ENCODE results near the gene TMPRSS7. TPM values are rescaled to one million over a fixed set of nuclear protein-coding genes. Genes with fewer than 3 reads are reported as not detected.

The TMPRSS7 gene
- total RNA-seq, 1 donor from 2014 or later, result not detected

DNA sequence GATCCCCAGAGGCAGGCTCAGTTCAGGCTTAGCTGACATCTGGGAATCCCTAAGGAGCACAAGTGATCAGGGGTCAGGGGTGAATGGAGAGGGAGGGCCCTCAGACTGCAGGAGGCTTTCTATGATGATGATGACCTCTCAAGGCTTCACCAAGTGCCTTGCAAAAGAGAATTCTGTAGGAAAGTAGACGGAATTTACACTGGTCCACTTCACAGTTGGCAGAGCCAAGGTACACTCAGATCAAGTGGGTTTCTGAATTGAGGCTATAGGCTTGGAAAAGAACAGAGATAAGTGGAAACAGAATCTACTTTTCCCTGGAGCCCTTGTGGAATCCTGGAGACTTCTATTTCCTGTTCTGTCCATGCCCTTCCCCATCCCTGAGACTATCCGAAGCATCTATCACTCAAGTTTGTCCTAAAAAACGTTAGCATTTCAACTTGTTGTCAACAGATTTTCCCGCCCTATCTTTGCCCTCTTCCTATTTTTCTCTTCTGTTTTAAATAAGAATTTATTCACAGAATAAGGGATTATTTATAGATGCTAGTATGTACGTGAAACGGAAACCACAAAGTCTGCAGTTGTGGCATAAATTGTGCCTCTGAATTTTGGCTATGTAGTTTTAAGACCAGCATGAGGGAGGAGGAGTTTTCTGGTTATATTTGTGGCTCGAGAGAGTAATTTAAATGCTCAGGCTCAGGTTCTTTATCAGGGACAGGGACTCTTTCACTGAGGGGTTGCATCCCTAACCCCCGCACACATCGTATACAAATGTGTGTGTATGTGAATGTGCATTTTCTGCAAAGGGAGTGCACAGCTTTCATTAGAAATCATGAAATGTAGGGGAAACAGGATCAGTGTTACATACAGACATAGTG is 85.7 kb downstream of the TMPRSS7 start:
- Mint-ChIP-seq H3K27me3 (no peaks in the 10 kb centered on the region), H3K36me3 (ENCODE audit: low read depth) (peaks cover 21% of the 10 kb centered on the region), H3K27ac (peak overlapping the region; percentile 87), H3K4me3 (peak overlapping the region; percentile 42), H3K4me1 (peaks cover 95% of the 10 kb centered on the region), H3K9me3 (no peaks in the 10 kb centered on the region)
- ChIA-PET POLR2A (interaction anchor here (1.0 to 1.6 kb wide), 3 partner anchors 11 to 219 kb away, joined by 3 to 5 read pairs (median 4); partner anchors contain the start of gene GCSAM), CTCF (interaction anchor here (0.8 to 1.3 kb wide), 2 partner anchors 13 to 18 kb away, joined by 3 read pairs; partner anchors contain the start of gene GCSAM)
- DNase-seq (no peak), ATAC-seq (ENCODE audit: low read depth) (peak; percentile 31)
- intact Hi-C loops (cut with micrococcal nuclease), result loop anchor here (1.0 to 10.0 kb wide), 2 partner anchors 9 to 875 kb away; partner anchors contain the start of gene GTPBP8
- TF ChIP-seq, protein P1, sequence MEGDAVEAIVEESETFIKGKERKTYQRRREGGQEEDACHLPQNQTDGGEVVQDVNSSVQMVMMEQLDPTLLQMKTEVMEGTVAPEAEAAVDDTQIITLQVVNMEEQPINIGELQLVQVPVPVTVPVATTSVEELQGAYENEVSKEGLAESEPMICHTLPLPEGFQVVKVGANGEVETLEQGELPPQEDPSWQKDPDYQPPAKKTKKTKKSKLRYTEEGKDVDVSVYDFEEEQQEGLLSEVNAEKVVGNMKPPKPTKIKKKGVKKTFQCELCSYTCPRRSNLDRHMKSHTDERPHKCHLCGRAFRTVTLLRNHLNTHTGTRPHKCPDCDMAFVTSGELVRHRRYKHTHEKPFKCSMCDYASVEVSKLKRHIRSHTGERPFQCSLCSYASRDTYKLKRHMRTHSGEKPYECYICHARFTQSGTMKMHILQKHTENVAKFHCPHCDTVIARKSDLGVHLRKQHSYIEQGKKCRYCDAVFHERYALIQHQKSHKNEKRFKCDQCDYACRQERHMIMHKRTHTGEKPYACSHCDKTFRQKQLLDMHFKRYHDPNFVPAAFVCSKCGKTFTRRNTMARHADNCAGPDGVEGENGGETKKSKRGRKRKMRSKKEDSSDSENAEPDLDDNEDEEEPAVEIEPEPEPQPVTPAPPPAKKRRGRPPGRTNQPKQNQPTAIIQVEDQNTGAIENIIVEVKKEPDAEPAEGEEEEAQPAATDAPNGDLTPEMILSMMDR (IDR thresholded peaks at IDR 0.05), result no peak

GRCh38 chr3:112121577-112122547 is 87.3 kb downstream of the TMPRSS7 start:
- no peak for DNase-seq
- ATAC-seq (ENCODE audit: low read depth), result no peak
- TF ChIP-seq, protein P1 (IDR thresholded peaks at IDR 0.05), result no peak
- Mint-ChIP-seq H3K9me3 (no peaks in the 10 kb centered on the region), H3K27me3 (no peaks in the 10 kb centered on the region), H3K4me1 (peaks cover 95% of the 10 kb centered on the region), H3K4me3 (no peak overlapping the region), H3K36me3 (ENCODE audit: low read depth) (peaks cover 37% of the 10 kb centered on the region), H3K27ac (peak overlapping the region; percentile 56)
- ChIA-PET CTCF (interaction anchor here (1.3 to 1.4 kb wide), 2 partner anchors 10 to 16 kb away, joined by 3 to 8 read pairs; no protein-coding TSS in a partner anchor), POLR2A (interaction anchor here (1.1 kb wide), 1 partner anchor 15 kb away, joined by 3 read pairs; no protein-coding TSS in a partner anchor)
- intact Hi-C loops (cut with micrococcal nuclease), result no loop called here

GRCh38 chr3:112122870-112123269 is 88.3 kb downstream of the TMPRSS7 start:
- Mint-ChIP-seq H3K4me3 (no peak overlapping the region), H3K36me3 (ENCODE audit: low read depth) (peaks cover 39% of the 10 kb centered on the region), H3K9me3 (no peaks in the 10 kb centered on the region), H3K27me3 (no peaks in the 10 kb centered on the region), H3K27ac (peak overlapping the region; percentile 24), H3K4me1 (peaks cover 95% of the 10 kb centered on the region)
- intact Hi-C loops (cut with micrococcal nuclease), result no loop called here
- ChIA-PET POLR2A (interaction anchor here (0.7 to 1.9 kb wide), 2 partner anchors 11 to 13 kb away, joined by 3 to 7 read pairs; no protein-coding TSS in a partner anchor), CTCF (interaction anchor here (1.2 kb wide), 1 partner anchor 10 kb away, joined by 4 read pairs; the partner anchor contains the start of gene GCSAM)
- no peak for ATAC-seq (ENCODE audit: low read depth)
- TF ChIP-seq, protein P1 (IDR thresholded peaks at IDR 0.05), result no peak
- DNase-seq, result no peak

DNA sequence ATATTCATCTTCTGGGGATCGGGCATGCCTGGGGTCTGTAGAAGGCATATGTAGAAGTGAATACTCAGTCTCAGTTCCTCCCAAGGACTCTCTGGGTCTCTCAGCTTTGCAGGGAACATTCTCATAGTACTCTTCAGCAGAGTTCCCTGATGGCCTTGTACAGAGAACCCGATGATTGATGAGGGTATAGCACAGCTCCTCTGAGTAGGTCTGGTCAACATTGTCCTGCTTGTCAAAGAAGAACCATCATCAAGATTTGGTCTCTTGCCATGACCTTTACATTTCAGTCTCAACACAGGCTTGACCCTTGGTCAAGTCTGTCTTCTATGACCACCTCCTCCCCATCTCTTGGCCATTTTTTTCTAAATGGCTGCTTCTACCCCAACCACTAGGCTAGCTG is 89.0 kb downstream of the TMPRSS7 start:
- TF ChIP-seq, protein P1 (IDR thresholded peaks at IDR 0.05), result no peak
- Mint-ChIP-seq H3K27ac (peak overlapping the region; percentile 30), H3K4me1 (peaks cover 95% of the 10 kb centered on the region), H3K27me3 (no peaks in the 10 kb centered on the region), H3K36me3 (ENCODE audit: low read depth) (peaks cover 39% of the 10 kb centered on the region), H3K9me3 (no peaks in the 10 kb centered on the region), H3K4me3 (no peak overlapping the region)
- intact Hi-C loops (cut with micrococcal nuclease), result no loop called here
- DNase-seq (no peak), ATAC-seq (ENCODE audit: low read depth) (no peak)
- ChIA-PET CTCF (interaction anchor here (0.9 to 1.2 kb wide), 2 partner anchors 9 to 13 kb away, joined by 3 to 4 read pairs; partner anchors contain the start of gene GCSAM), POLR2A (interaction anchor here (0.7 to 1.9 kb wide), 2 partner anchors 12 kb away, joined by 3 to 7 read pairs; no protein-coding TSS in a partner anchor)
